ENCODE data around the gene SYNJ2.
A peak's percentile ranks its signal among the peaks of the same experiment; 100 is the strongest.
"Not testable (repeated sequence)": the region's sequence is repeated elsewhere in the genome, so short reads cannot be mapped to it uniquely, and the experiment has no call there.

SYNJ2 gene, protein sequence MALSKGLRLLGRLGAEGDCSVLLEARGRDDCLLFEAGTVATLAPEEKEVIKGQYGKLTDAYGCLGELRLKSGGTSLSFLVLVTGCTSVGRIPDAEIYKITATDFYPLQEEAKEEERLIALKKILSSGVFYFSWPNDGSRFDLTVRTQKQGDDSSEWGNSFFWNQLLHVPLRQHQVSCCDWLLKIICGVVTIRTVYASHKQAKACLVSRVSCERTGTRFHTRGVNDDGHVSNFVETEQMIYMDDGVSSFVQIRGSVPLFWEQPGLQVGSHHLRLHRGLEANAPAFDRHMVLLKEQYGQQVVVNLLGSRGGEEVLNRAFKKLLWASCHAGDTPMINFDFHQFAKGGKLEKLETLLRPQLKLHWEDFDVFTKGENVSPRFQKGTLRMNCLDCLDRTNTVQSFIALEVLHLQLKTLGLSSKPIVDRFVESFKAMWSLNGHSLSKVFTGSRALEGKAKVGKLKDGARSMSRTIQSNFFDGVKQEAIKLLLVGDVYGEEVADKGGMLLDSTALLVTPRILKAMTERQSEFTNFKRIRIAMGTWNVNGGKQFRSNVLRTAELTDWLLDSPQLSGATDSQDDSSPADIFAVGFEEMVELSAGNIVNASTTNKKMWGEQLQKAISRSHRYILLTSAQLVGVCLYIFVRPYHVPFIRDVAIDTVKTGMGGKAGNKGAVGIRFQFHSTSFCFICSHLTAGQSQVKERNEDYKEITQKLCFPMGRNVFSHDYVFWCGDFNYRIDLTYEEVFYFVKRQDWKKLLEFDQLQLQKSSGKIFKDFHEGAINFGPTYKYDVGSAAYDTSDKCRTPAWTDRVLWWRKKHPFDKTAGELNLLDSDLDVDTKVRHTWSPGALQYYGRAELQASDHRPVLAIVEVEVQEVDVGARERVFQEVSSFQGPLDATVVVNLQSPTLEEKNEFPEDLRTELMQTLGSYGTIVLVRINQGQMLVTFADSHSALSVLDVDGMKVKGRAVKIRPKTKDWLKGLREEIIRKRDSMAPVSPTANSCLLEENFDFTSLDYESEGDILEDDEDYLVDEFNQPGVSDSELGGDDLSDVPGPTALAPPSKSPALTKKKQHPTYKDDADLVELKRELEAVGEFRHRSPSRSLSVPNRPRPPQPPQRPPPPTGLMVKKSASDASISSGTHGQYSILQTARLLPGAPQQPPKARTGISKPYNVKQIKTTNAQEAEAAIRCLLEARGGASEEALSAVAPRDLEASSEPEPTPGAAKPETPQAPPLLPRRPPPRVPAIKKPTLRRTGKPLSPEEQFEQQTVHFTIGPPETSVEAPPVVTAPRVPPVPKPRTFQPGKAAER (N-terminal part only)

DNA sequence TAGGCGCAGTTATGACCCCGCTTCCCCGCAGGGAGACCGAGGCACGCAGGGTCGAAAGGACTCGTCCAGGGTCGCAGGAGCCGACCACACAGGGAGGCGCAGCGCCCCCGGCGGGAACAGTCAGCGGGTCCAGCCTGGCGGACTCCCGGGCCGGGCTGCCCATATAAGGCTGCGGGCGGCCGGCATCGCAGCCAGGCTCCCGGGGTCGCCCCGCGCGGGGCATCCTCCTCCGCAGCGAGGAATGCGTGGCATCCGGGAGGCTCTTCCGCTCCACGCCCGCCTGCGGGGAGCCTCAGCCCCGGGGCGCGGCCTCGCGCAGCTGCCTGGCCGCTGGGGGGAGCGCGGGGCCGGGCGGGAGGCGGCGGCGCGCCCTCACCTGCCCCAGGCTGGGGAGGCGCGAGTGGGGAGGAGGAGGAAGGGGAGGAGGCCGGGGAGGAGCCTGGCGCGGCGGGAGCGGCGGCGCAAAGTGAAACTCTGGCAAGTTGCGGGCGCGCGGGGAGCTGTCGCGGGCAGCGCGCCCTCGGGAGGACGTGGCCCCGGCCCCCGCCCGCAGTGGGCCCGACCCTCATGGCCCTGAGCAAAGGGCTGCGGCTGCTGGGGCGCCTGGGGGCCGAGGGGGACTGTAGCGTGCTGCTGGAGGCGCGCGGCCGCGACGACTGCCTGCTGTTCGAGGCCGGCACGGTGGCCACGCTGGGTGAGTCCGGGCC is at the start of gene SYNJ2:
TSS of gene SYNJ2 (plus strand) at position 469 of the 707 bp plus-strand sequence. CDS start at position 568, 99 bp downstream.
- peak; percentile 86 for DNase-seq

DNA sequence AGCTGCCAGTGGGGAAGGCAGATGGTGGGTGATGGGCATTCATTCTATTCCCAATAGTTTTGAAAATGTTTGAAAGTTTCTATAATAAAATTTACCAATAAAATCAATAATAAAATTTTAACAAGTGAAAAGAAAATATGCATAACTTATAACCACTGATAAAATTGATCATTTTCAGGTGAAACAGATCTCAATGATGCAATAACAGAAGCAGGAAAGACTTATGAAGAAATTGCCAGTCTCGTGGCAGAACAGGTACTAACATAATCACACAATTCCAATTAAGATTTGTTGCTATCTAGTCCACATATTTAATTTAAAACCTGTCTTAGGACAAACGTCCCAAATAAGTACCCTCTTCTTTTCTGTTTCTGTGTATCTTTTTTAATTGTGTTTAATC is 45.9 kb upstream of the SYNJ2 start:
- DNase-seq = no peak

DNA sequence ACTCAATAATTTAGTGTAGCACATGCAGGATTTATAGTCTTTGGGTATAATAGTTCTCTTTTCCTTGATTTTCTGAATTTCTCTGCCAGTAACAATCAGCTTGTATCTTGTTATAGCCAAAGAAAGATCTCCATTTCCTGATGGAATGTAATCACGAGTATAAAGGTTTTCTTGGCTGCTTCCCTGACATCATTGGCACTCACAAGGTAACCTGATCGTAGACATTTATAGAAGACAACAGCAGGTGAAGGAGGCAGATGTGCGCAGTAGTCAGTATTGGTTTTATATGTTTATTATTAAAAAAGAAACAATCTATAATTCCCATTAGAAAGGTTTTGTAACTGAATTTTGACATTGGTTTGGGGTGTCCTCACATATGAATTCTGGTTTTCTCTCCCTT is 44.3 kb upstream of the SYNJ2 start:
- no peak for DNase-seq

DNA sequence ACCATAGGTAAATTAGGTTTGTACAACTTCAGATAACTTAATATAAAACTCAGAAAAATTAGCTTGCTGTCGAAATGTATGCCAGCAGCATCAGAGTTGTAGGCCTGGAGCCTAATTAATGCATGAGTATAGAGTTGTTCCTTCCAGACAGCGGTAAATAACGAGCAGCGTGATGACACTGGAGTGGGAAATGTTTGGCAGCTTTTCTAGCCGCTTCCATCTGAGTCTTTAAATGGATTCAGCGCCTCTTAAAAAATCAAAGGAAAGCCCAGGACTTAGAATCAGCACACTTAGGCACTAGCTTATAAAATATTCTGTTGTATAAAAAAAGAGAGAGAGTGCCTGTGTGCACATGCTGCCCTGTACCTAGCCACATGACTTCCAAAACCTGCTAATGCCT is 43.7 kb upstream of the SYNJ2 start:
- DNase-seq = no peak

DNA sequence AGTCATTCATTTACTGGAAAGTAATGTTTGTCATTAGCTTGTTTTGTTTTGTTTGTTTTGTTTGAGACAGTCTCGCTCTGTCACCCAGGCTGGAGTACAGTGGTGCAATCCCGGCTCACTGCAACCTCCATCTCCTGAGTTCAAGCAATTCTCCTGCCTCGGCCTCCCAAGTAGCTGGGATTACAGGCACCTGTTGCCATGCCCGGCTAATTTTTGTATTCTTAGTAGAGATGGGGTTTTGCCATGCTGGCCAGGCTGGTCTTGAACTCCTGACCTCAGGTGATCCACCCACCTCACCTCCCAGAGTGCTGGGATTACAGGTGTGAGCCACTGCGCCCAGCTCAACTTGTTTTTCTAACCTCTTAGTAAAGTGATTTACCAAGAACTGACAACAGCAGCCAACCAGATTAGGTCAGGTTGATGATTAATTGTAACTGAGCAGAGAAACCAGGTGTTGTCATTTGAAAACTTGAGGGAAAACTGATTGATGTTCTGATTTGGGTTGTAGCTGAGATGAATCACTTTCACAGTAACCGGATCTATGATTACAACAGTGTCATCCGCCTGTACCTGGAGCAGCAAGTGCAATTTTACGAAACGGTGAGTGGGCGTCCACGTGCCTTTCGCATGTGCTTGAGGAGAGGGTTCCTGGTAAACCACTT is 41.2 kb upstream of the SYNJ2 start:
- DNase-seq = not testable (repeated sequence)

DNA sequence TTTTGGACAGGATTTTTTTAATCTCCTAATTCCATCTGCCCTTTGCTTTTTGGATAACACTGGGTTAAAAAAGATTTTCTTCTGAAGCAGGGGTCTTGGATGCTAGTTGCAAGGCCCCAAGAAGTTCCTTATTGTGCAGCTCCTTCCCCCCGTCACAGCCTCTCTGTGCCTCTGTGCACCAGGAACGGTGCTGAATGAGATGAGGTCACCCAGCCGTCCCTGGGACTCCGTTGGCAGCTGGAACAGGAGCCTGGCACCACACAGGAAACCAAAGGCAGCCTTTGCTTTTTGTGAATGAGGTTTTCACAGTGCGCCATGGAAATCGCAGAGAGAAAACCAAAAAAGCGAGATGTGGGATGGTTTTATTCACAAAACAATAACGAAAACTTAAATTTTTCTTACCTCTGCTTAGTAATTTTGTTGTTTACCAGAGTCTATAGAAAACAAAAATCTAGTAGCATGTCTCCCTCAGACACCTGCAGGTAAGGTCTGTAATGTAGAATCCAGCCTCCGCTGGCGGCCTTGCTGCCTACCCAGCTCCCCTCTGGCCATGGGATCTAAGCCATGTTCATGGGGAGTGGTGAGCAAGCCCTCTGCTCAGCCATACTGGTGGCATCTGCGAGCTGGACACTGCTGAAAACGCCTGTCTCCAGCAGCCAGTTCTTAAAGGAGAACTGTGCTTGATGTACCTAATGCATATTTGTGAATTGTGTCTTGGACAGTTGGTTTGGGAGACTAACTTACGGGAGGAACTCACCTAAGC is 40.4 kb upstream of the SYNJ2 start:
- DNase-seq = no peak

DNA sequence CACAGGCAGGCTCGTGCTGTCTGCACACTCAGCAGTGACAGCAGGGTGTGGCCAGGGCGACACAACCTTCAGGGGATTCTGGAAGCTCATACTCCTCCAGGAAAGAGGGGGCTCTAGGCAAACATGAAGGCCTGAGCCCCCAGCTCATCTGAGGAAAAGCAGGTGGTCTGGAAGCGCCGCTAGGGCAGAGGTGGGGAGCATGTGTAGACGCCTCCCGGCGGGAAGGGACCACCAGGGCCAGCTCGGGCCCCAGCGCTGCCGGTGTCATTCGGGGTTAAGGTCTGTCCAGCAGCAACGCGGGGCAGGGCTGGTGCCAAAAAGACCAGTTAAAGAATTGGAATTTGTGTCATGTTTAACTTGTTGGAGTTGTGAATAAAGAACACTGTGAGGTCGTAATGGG is 39.3 kb upstream of the SYNJ2 start:
- no peak for DNase-seq

DNA sequence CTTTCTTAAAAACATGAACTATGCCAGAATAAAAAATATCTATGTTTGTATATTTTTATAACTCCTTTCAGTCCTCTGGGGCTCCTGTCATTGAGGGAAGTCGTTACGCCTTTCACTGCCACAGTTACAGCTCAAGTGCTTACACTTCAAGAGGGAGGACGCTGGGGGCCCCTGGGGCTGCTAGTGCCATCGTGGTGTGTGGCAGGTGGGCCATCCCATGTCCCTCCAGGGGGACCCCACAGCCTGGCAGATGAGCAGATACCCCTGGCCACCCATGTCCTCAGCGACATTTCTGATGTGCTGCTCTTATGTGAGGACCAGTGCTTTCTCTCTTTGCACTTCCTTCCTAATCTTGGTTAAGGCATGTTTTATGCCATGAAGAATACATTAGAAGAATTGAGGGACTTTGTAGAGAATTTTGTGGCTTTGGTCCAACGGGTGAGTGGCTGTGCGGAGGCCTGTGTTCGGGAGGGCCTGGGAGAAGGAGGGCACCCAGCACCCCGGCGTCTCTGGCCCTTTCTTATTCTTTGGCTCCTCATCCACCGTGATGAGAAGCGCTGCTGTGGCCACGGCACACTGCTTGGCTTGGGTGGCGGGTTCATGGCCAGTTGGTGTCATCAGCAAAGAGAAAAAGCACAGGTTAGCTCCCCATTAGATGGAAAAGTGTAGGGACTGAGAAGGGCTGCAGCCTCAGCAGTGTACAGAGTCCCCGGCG is 38.3 kb upstream of the SYNJ2 start:
- no peak for DNase-seq

DNA sequence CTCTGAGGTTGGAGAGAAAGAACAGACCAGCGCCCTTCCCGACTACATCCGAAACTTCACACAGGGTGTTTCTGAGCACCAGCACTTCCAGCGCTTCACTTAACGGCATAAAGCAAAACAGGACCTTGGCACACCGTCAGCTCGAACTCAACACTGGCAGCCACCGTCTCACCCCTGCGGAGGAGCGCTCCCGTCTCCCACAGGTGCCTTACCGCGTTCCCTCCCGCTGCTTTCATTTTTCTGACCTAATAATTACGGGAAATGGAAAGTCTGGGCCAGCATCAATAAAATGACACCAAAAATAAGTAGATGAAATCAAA is 37.7 kb upstream of the SYNJ2 start:
- no peak for DNase-seq

DNA sequence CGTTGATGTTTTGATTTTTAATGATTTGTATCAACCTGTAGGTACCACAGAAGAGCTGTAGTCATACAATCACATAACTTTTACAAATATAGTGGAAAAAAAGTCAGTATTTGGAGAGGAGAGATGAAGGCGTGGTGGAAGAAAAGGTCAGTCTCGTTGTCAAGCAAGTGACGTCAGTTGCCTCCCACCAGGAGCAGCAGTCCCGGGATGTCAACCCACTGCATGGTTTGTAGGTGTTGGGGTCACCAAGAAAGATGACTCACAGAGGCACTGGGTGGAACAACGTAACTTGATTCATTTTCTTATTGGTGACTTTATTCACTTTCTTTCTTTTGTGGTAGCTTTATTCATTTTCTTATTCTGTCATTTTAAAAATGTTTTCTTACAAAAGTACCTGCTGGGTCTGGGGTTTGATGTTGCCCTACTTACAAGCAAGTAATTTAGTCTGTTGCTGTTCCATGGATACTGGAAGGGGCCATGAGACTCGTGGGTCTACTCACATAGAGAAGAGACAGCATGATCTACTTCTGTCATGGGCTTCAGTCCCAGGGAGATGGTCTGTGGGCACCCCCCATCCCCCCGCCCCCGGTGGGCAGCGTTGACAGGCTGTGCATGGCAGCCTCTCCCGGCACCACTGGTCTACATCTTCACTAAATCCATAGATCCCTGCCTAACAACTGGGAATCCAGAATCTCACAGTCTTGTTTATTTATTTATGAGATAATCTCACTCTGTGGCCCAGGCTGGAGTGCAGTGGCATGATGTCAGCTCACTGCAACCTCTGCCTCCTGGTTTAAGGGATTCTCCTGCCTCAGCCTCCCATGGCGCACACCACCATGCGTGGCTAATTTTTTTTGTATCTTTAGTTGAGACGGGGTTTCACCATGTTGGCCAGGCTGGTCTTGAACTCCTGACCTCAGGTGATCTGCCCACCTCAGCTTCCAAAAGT is 36.4 kb upstream of the SYNJ2 start:
- no peak for DNase-seq

DNA sequence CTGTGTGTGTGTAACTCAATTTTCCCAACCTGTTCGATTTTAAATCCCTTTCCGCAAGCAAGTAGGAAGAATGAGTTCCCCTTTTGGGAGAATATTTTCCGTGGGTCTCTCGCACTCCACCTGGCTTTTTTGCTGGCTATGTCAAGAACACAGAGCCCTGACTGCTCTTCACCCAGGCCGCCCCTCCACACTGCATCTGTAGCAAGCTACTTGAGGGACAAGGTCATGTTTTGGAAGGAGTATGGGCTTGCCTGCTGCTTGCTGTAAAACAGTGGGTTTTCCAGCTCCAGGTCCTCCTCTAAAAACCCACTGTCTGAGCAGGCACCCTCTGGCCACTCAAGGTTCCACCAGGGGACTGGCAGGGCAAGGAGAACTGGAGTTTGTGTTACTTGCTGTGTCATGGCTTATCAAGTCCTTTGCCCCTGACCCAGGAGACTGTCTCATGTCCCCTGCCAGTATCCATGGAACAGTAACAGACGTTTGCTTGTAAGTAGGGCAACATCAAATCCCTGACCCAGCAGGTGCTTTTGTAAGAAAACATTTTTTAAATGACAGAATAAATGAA is 35.5 kb upstream of the SYNJ2 start:
- no peak for DNase-seq

DNA sequence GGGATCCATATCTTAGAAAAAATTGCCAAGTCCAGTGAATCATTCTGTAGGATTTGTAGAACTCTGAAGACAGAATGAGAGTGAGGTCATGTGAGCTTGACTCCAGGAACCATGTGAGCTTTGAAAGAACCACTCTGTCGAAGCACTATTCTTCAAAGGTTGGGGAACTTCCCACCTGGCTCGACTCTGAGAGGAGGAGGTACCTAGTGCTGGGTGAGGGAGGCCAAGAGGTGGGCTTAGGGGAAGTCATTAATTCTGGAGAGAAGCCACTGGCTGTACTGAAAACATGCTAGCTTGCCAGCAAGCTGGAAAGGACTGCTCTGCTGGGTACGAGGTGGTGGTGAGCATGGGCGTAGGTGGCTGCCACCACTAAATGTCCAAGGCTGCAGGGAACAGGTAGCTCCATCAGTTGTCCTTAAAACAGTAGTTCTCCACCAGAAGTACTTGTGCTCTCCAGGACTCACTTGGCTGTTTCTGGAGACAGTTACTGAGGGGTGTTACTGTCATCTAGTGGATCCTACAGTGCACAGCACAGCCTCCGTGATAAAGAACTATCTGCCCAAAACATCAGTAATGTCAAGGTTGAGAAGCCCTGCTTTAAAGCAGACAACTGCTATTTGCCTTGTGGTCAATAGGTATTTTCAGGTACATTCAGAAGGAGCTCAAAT is 34.7 kb upstream of the SYNJ2 start:
- peak; percentile 45 for DNase-seq

DNA sequence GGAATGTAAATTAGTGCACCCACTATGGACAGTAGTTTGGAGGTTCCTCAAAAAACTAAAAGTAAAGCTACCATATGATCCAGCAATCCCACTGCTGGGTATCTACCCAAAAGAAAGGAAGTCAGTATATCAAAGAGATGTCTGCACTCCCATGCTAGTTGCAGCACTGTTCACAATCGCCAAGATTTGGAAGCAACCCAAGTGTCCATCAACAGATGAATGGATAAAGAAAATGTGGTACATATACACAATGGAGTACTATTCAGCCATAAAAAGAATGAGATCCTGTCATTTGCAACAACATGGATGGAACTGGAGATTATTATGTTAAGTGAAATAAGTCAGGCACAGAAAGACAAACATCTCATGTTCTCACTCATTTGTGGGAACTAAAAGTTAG is 30.8 kb upstream of the SYNJ2 start:
- not testable (repeated sequence) for DNase-seq

DNA sequence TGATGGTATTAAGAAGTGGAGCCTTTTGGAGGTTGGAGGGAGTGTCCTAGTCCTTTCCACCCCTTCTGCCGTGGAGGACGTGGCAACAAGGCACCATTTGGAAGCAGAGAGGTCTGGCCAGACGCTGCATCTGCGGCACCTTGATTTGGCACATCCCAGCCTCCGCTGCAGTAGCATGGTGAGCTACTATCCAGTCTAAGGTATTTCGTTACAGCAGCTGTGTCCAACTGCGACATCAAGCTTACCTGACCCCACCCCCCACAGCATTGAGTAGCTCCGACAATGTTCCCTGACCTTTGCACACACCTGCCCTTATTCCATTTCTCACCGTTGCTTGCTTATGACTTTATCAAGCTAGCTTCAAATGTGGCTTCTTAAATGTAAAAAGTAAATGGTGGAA is 29.8 kb upstream of the SYNJ2 start:
- DNase-seq = no peak

DNA sequence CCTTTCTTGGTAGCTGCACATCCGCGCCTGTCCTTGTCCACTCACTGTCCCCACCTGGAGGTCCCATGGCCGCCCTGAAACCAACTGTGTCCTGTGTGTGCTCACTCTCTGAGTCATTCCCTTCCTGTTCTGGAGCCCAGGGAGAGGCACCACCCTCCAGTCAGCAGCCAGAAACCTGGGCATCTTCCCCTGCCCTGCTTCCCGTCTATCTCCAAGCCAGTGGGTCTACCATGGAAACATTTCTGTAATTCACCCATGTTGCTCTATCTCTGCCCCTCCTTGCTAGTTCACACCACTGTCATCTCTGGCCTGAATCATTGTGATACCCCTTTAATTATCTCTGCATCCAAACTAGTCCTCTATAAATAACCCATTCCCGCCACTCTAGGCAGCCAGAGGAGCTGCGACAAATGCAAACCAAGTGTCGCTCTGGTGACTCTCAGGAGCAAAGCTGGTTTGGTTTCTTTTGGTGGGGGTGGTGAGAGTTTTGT is 28.8 kb upstream of the SYNJ2 start:
- no peak for DNase-seq

DNA sequence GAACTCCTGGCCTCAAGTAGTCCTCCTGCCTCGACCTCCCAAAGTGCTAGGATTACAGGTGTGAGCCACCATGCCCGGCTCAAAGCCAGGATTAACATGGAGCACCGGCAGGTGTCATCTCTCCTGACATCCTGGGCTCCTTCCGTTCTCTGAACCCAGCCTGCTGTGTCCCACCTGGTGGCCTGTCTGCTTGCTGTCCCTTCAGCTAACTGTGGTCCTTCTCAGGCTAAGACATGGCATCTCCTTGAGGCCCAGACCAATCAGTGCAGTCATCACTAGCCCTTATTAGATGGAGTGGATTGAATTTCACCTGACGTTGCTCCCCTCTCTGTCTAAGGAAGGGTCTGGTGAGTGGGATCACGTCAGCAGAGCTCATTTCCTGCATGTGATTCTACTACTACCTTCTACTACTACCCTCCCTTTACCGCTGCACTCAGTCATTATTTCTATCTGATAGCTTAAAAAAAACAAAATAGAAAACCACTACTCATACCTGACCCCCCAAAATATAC is 28.0 kb upstream of the SYNJ2 start:
- no peak for DNase-seq

DNA sequence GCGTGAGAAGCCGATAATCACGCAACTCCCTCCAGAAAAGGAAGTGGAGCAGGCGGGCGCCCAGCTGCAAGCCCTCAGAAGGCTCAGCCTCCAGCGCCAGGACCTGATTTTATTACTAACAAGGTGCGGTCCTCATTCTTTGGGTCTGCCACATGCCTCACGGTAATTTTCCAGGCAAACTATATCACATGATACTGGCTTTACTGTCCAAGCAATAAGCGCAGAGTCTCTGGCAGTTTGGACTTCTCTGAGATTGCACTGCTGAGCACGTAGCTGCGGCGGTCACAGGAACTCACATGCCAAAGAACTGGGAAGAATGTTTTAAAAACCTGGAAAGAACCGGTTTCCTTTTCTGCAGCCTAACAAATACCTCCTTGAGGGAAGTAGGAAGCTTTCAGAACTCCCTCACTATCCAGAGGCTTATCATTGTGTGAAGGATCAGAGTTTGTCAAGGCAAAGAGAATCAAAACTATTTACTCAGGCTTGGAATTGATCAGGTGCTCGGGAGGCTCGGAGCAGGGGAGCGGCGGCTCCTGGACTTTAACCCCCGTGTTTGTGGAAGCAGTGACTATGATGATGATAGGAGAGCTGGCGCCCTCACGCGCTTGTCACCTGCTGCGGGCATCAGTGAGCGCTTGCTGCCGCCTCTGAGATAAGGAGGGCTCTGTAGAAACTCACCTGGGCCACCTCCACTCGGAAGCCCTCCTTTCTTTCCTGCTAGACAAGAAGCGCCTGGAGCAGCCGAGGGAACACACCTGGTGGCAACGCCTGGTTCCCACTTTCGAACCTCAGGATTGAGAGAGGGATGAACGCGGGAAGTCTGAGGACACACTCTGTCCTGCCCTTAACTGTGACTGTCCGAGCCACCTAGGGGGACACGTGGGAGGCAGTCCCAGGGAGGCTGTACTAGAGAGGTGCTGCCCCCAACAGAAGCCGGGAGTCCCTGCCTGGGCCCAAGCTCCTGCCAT is 27.2 kb upstream of the SYNJ2 start:
- no peak for DNase-seq
